ENCODE measurements around the gene GNAZ.

GRCh38 chr22:23085351-23085671 is 15.0 kb downstream of the GNAZ start:
- TF ChIP-seq CTCF (IDR thresholded peaks at IDR 0.05; ENCODE audit: low read depth, low read length, poor library complexity, severe bottlenecking) (no peak), EZH2phosphoT487 (IDR thresholded peaks at IDR 0.05; ENCODE audit: borderline replicate concordance, low read length) (no peak)
